22Rv1 (cell line): ENCODE data around the gene MIOS.

Source experiments
- CTCF ChIP-seq: fragments of 450-650 bp; IDR thresholded peaks from 2 replicates; pipeline ENCODE4 v1.5.1; 2017; ENCODE audit warnings: mild to moderate bottlenecking
- ZFX ChIP-seq: fragments of 450-650 bp; IDR thresholded peaks from 2 replicates; pipeline ENCODE4 v1.6.1; 2017; ENCODE audit warnings: antibody characterized with exemption, borderline replicate concordance

GRCh38 chr7:7568553-7568952 is 1.9 kb downstream of the MIOS start:
- TF ChIP-seq CTCF (no peak), ZFX (no peak)
